ENCODE measurements around the gene OVCH2.
"Not testable (repeated sequence)": the region's sequence is repeated elsewhere in the genome, so short reads cannot be mapped to it uniquely, and the experiment has no call there.

The OVCH2 gene

GRCh38 chr11:7671347-7672215, 34.7 kb downstream of the OVCH2 start:
- no peak for DNase-seq (ENCODE audit: low spot score)

- DNase-seq (ENCODE audit: low spot score), result no peak
Observed at GRCh38 chr11:7670641-7671040, 35.6 kb downstream of the OVCH2 start.

- no peak for DNase-seq (ENCODE audit: low spot score)
Observed at GRCh38 chr11:7668911-7669310, 37.4 kb downstream of the OVCH2 start.

GRCh38 chr11:7668464-7668863, 37.8 kb downstream of the OVCH2 start:
- no peak for DNase-seq (ENCODE audit: low spot score)

GRCh38 chr11:7667460-7667859, 38.8 kb downstream of the OVCH2 start:
- no peak for DNase-seq (ENCODE audit: low spot score)

GRCh38 chr11:7666292-7666866, 39.9 kb downstream of the OVCH2 start:
- no peak for DNase-seq (ENCODE audit: low spot score)

GRCh38 chr11:7665473-7666291, 40.6 kb downstream of the OVCH2 start:
- peak; percentile 57 for DNase-seq (ENCODE audit: low spot score)

- DNase-seq (ENCODE audit: low spot score), result no peak
Observed at GRCh38 chr11:7664867-7665266, 41.4 kb downstream of the OVCH2 start.

GRCh38 chr11:7663531-7663930, 42.7 kb downstream of the OVCH2 start:
- DNase-seq (ENCODE audit: low spot score), result not testable (repeated sequence)

GRCh38 chr11:7657306-7658025, 48.8 kb downstream of the OVCH2 start:
- DNase-seq (ENCODE audit: low spot score), result peak; percentile 15

GRCh38 chr11:7656704-7657103, 49.6 kb downstream of the OVCH2 start:
- DNase-seq (ENCODE audit: low spot score), result no peak

GRCh38 chr11:7655253-7656217, 50.7 kb downstream of the OVCH2 start:
- DNase-seq (ENCODE audit: low spot score), result no peak

GRCh38 chr11:7654195-7654705, 52.0 kb downstream of the OVCH2 start:
- DNase-seq (ENCODE audit: low spot score), result no peak

- DNase-seq (ENCODE audit: low spot score), result no peak
Observed at GRCh38 chr11:7651700-7652099, 54.6 kb downstream of the OVCH2 start.

- DNase-seq (ENCODE audit: low spot score), result no peak
Observed at GRCh38 chr11:7651140-7651551, 55.1 kb downstream of the OVCH2 start.

GRCh38 chr11:7648264-7648663, 58.0 kb downstream of the OVCH2 start:
- DNase-seq (ENCODE audit: low spot score), result no peak

GRCh38 chr11:7646866-7647265, 59.4 kb downstream of the OVCH2 start:
- DNase-seq (ENCODE audit: low spot score), result no peak

GRCh38 chr11:7645206-7645605, 61.1 kb downstream of the OVCH2 start:
- no peak for DNase-seq (ENCODE audit: low spot score)

- no peak for DNase-seq (ENCODE audit: low spot score)
Observed at GRCh38 chr11:7643314-7643713, 63.0 kb downstream of the OVCH2 start.

- no peak for DNase-seq (ENCODE audit: low spot score)
Observed at GRCh38 chr11:7642747-7643146, 63.5 kb downstream of the OVCH2 start.

- no peak for DNase-seq (ENCODE audit: low spot score)
Observed at GRCh38 chr11:7640816-7641215, 65.5 kb downstream of the OVCH2 start.

Data from hematopoietic multipotent progenitor cell treated with erythropoietin and hydrocortisone succinate and interleukin-3 and kit ligand, for 17 days (in vitro differentiated cells).